K562 (cell line): ENCODE measurements around the gene WWOX.

ENCODE experiments used
- BRF2 ChIP-seq: IDR thresholded peaks from 3 replicates; pipeline ENCODE4 v1.6.1; 2011; ENCODE audit warnings: borderline replicate concordance, mild to moderate bottlenecking; ENCODE audit not compliant: insufficient read length, insufficient read depth
- CTCF ChIP-seq, 3 experiments: IDR thresholded peaks in 2 of 3; conservative IDR thresholded peaks in 1 of 3; 2 replicates each; pipeline ENCODE4 v1.5.1; 2011 to 2012; ENCODE audit warnings: low read length in 3 of 3, mild to moderate bottlenecking in 3 of 3, control low read depth in 2 of 3, improper control_type of control experiment in 1 of 3, inconsistent platforms in 1 of 3, low read depth in 1 of 3, mixed read lengths in 1 of 3, moderate library complexity in 1 of 3; ENCODE audit not compliant: insufficient read depth in 2 of 3
- ETV6 ChIP-seq, 3 experiments: fragments of 150-350 bp in 1 of 3; sonication (generic) in 1 of 3; formaldehyde crosslinking in 1 of 3; IDR thresholded peaks; 2 replicates each; pipeline versions ENCODE4 v1.6.1 to v1.8.0; 2014 to 2022; ENCODE audit warnings: borderline replicate concordance in 2 of 3, low read depth in 2 of 3, antibody characterized with exemption in 1 of 3, low read length in 1 of 3, mild to moderate bottlenecking in 1 of 3, missing genetic modification reagents in 1 of 3
- EZH2 ChIP-seq: IDR thresholded peaks from 2 replicates; pipeline ENCODE4 v1.6.1; 2012; ENCODE audit warnings: low read depth, mild to moderate bottlenecking, inconsistent platforms, low read length, borderline replicate concordance
- HDAC2 ChIP-seq: fragments of 450-650 bp; IDR thresholded peaks from 2 replicates; pipeline ENCODE4 v1.6.1; 2016; ENCODE audit warnings: mild to moderate bottlenecking
- JUND ChIP-seq, 2 experiments: IDR thresholded peaks; 2 replicates in 1 of 2; 3 replicates in 1 of 2; pipeline ENCODE4 v1.6.1; 2011; ENCODE audit warnings: borderline replicate concordance in 2 of 2, low read depth in 2 of 2, low read length in 2 of 2, improper control_type of control experiment in 1 of 2, missing biosample characterization in 1 of 2, missing genetic modification characterization in 1 of 2, missing genetic modification reagents in 1 of 2
- MAX ChIP-seq: sonication (generic); formaldehyde crosslinking; IDR thresholded peaks from 2 replicates; pipeline ENCODE4 v1.9.0; 2022; ENCODE audit warnings: mild to moderate bottlenecking, missing genetic modification reagents
- POLR2AphosphoS5 ChIP-seq: IDR thresholded peaks from 2 replicates; pipeline ENCODE4 v1.6.1; 2011; ENCODE audit warnings: mild to moderate bottlenecking, low read depth, low read length, moderate library complexity; ENCODE audit not compliant: control insufficient read depth, insufficient read depth
- RCOR1 ChIP-seq, 2 experiments: IDR thresholded peaks; 2 replicates each; pipeline ENCODE4 v1.6.1; 2012; ENCODE audit warnings: low read depth in 2 of 2, low read length in 2 of 2, borderline replicate concordance in 1 of 2, improper control_type of control experiment in 1 of 2
- REST ChIP-seq, 2 experiments: fragments of 450-650 bp; formaldehyde crosslinking in 1 of 2; IDR thresholded peaks; 2 replicates each; pipeline versions ENCODE4 v1.4.0 to v1.6.1; 2014 to 2020; ENCODE audit warnings: mild to moderate bottlenecking in 2 of 2, borderline replicate concordance in 1 of 2, low read depth in 1 of 2
- U2AF1 ChIP-seq: fragments of 200-400 bp; formaldehyde crosslinking; optimal IDR thresholded peaks from 2 replicates; pipeline ENCODE3; 2017; ENCODE audit warnings: mild to moderate bottlenecking, low read depth, low read length, moderate library complexity
- USF1 ChIP-seq: sonication (generic); formaldehyde crosslinking; IDR thresholded peaks from 2 replicates; pipeline ENCODE4 v1.9.0; 2022; ENCODE audit warnings: mild to moderate bottlenecking, missing genetic modification reagents
- ZNF121 ChIP-seq: sonication (generic); formaldehyde crosslinking; conservative IDR thresholded peaks from 2 replicates; pipeline ENCODE4 v1.8.0; 2022; ENCODE audit warnings: missing genetic modification reagents

- TF ChIP-seq ETV6 (IDR thresholded peaks at IDR 0.05; ENCODE audit: borderline replicate concordance in 1 of 2, low read depth in 2 of 2, low read length in 1 of 2) (no peak), ETV6 (CRISPR knock-in tag; IDR thresholded peaks at IDR 0.05; ENCODE audit: borderline replicate concordance) (no peak), EZH2 (no peak), CTCF (IDR thresholded peaks at IDR 0.05 in 2 of 3, conservative IDR thresholded peaks at IDR 0.05 in 1 of 3; ENCODE audit: insufficient read depth in 2 of 3, low read depth in 1 of 3, low read length in 3 of 3) (no peak), USF1 (CRISPR knock-in tag) (no peak), HDAC2 (no peak), POLR2AphosphoS5 (no peak), RCOR1 (IDR thresholded peaks at IDR 0.05; ENCODE audit: borderline replicate concordance in 1 of 2, low read depth in 2 of 2, low read length in 2 of 2) (no peak), BRF2 (no peak), JUND (IDR thresholded peaks at IDR 0.05; ENCODE audit: borderline replicate concordance, low read depth, low read length) (no peak), JUND (tag; IDR thresholded peaks at IDR 0.05; ENCODE audit: borderline replicate concordance, low read depth, low read length) (no peak), REST (IDR thresholded peaks at IDR 0.05; ENCODE audit: borderline replicate concordance) (no peak), REST (CRISPR knock-in tag; IDR thresholded peaks at IDR 0.05; ENCODE audit: low read depth) (no peak), MAX (CRISPR knock-in tag) (no peak), ZNF121 (CRISPR knock-in tag) (no peak), U2AF1 (no peak)
These were observed 566.9 kb downstream of the WWOX start for GRCh38 chr16:78666318-78666717.
